Measurements from ENCODE around the gene KCNK3.
"Not testable (repeated sequence)": the region's sequence is repeated elsewhere in the genome, so short reads cannot be mapped to it uniquely, and the experiment has no call there.

KCNK3 gene

DNA sequence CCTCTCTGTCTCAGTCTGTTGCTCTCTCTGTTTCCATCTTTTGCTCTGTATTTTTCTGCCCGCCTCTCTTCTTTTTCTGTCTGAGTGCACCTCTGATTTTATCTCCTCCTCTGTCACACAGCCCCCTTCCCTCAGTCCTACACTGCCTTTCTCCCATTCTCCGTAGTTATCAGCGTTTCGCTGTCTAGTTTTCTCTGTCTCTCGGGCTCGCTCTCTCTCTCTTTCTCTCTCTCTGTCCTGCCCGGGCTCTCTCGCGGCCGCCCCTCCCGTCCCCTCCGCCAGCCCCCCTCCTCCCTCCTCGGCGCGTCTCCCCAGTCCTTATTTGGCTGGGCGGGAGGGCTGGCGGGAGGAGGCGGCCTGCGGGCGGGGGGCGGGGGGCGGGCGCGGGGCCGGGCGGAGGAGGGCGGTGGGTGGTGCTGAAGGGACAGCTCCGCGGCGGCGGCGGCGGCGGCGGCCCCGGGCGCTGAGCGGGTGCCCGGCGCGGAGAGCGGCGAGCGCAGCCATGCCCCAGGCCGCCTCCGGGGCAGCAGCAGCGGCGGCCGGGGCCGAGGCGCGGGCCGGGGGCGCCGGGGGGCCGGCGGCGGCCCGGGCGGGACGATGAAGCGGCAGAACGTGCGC is at the start of gene KCNK3:
KCNK3 (plus strand) TSS at position 444 of the 618 bp plus-strand sequence; CDS start at position 598, 154 bp downstream.
- in situ Hi-C loops (cut with HindIII; ENCODE audit: low sequenced_read_pairs) = no loop called here

GRCh38 chr2:26644188-26644835 is 48.2 kb upstream of the KCNK3 start:
- in situ Hi-C loops (cut with HindIII; ENCODE audit: low sequenced_read_pairs) = no loop called here

GRCh38 chr2:26645762-26646161 is 46.8 kb upstream of the KCNK3 start:
- in situ Hi-C loops (cut with HindIII; ENCODE audit: low sequenced_read_pairs) = no loop called here

- in situ Hi-C loops (cut with HindIII; ENCODE audit: low sequenced_read_pairs) = no loop called here
These were observed 45.4 kb upstream of the KCNK3 start for GRCh38 chr2:26646986-26647672.

DNA sequence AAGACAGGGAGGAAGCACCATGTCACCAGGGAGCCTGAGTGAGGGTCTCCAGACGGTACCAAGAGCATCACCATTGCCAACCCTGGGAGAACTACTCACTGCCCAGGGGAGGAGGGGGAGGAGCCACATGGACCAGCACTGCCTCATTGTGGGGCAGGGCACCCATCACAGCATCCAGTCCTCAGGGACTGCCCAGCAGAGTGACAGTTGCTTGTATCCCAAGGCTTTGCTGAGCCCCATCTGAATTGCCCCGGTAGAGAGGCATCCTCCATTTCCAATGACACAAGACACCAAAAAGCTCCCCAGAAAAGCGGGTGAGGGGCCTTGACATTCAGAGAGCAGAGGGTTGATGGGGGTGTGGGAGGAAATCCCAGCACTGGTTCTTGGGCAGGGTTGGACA is 44.5 kb upstream of the KCNK3 start:
- in situ Hi-C loops (cut with HindIII; ENCODE audit: low sequenced_read_pairs) = no loop called here

GRCh38 chr2:26648516-26648915 is 44.0 kb upstream of the KCNK3 start:
- in situ Hi-C loops (cut with HindIII; ENCODE audit: low sequenced_read_pairs) = no loop called here

DNA sequence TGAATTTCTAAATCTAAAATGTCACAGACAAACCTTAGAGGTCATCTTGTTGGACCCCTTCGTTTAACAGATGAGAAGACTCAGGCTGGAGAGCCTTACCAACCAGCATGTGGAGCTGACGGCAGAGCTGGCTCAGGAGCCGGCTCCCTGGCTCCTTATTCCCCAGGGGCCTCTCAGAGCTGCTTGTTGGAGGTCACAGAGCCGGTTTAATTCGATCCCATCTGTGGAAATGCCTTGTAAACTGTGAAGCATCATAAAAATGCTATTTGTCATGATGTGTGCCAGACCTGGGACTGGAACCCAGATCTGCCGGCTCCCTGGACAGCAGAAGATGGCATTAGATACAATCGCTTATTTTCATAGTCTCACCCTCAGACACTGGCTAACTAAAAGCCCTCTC is 43.2 kb upstream of the KCNK3 start:
- in situ Hi-C loops (cut with HindIII; ENCODE audit: low sequenced_read_pairs) = no loop called here

DNA sequence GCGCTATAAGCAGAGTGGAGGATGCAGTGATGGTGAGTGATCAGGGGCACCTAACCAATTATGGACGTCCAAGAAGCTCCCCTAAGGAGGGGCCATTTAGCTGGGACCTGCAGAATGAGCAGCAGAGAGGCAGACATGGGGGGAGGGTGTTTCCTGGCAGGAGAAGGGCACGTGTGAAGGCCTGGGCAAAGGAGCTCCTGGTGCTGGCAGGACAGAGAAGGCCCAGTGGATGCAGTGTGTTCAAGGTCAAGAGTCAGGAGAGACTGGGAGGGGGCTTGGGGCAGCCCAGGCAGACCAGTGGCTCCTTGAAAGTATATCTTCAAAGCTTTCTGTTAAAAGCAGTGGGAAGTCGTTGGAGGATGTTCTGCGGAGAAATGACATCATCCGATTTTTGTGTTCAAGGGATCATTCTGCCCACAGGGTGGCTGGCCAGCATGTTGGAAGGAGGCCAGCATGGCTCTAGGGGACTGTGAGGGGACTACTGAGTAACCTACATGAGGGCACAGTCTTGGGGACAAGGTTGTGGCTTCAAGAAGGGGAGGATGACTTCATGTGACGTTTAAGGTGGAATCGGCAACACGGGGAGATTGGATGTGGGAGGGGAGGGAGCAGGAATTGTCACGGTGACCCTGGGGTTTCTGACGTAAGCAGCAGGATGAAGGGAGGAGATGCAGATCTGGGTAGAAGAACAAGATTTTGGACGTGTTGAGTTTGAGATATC is 42.4 kb upstream of the KCNK3 start:
- in situ Hi-C loops (cut with HindIII; ENCODE audit: low sequenced_read_pairs) = no loop called here

GRCh38 chr2:26650713-26651469 is 41.6 kb upstream of the KCNK3 start:
- in situ Hi-C loops (cut with HindIII; ENCODE audit: low sequenced_read_pairs) = no loop called here

DNA sequence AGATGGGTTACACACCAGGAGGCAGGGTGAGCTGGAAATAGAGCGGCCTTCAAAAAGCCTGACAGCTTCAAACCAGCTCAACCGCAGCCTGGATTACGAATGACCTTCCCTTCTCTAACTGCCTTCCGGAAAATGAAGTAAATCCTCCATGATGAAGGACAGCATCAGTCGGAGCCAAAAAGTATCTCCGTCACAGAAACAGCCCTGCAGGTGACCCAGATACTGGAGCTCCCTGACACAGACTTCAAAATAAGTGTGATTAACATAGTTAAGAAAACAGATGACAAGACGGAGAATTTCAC is 41.1 kb upstream of the KCNK3 start:
- in situ Hi-C loops (cut with HindIII; ENCODE audit: low sequenced_read_pairs) = no loop called here

DNA sequence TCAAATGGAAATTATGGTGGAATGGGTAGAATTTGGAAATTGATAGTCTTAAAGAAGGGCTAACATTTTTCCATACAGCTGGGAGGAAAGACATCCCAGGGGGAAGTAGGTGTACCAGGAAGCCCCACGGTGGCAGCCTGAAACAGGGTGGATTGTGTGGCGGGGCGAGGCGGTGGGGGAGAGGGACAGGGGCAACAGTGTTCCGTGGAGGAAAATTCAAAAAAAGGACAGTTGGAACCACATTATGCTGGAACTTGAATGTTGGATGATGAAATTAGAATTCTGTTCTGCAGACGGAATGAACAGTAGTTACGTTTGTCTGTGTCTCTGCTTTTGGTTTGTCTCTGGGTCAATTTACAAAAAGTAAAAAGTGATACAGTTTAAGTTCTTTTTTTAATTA is 40.7 kb upstream of the KCNK3 start:
- in situ Hi-C loops (cut with HindIII; ENCODE audit: low sequenced_read_pairs) = no loop called here

GRCh38 chr2:26652361-26653041 is 40.0 kb upstream of the KCNK3 start:
- in situ Hi-C loops (cut with HindIII; ENCODE audit: low sequenced_read_pairs) = no loop called here

- in situ Hi-C loops (cut with HindIII; ENCODE audit: low sequenced_read_pairs) = no loop called here
These were observed 39.1 kb upstream of the KCNK3 start for GRCh38 chr2:26653207-26654060.

DNA sequence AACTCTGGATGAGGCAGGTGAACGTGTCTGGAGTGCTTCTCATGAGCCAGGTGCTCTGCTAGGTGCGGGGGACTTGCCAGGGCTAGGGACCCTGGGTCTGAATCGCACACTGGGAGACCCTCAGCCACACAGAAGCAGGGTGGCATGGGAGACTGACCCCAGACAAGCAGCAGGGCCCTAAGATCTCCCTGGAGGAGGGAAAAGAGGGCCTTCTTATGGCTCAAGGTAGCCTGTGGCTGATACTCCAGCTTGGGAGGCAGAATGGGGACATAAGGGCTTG is 38.5 kb upstream of the KCNK3 start:
- in situ Hi-C loops (cut with HindIII; ENCODE audit: low sequenced_read_pairs) = no loop called here

DNA sequence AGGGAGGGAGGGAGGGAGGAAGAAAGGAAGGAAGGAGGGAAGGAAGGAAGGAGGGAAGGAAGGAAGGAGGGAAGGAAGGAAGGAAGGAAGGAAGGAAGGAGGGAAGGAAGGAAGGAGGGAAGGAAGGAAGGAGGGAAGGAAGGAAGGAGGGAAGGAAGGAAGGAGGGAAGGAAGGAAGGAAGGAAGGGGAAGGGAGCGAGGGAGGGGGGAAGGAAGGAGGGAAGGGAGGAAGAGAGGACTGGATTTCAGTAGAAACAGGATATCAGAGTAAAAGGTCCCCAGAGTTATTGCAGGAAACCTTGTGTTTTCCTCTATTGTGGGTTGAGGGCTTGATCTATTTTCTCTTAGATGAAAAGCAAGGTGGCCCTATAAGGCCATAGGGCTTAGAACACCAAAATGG is 37.4 kb upstream of the KCNK3 start:
- in situ Hi-C loops (cut with HindIII; ENCODE audit: low sequenced_read_pairs) = not testable (repeated sequence)

- in situ Hi-C loops (cut with HindIII; ENCODE audit: low sequenced_read_pairs) = no loop called here
These were observed 36.8 kb upstream of the KCNK3 start for GRCh38 chr2:26655611-26656195.

DNA sequence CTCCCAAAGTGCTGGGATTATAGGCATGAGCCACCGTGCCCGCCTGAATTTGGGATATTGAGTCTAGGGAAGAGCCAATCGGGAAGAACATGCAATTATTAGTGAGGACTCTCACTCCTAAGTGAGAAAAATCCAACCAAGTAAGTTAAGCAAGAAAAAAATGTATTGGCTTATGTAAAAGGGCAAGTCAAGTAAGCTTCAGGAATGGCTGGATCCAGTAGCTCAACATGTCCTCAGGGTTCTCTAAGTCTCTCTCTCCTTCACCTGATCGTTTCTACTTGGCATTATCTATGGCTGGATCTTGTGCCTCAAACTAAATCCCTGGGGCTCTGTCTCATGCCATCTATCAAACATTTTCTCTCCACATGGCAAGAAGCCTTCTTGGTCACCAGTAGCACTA is 35.3 kb upstream of the KCNK3 start:
- in situ Hi-C loops (cut with HindIII; ENCODE audit: low sequenced_read_pairs) = no loop called here

DNA sequence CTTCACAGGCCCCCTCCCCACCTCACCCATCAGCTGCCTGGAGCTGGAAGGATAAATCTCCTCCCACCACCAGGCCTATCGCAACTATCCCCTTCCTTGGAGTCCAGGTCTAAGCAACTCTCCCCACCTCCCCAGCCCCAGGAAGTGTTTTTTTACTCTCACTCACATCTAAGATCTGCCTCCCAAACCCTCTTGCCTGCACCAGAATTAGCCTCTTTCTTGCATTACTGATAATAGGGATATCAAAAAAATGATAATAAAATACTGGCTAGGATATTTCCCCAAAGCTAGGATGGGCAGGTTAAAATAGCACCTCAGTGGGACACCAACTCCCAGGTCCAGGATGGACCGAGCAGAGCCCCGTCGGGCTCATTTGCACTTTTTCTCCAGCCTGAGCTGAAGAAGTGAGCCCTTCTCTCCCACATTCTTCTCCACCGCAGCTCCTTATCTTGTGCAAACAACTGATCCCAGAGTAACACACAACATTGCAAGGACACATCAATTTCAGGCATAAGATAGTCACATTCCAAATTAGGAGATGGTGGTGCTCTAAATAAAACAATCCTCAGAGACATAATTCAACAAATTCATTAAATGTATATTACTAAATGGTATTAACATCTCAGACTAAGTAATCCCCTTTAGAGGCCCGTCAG is 33.7 kb upstream of the KCNK3 start:
- in situ Hi-C loops (cut with HindIII; ENCODE audit: low sequenced_read_pairs) = no loop called here

DNA sequence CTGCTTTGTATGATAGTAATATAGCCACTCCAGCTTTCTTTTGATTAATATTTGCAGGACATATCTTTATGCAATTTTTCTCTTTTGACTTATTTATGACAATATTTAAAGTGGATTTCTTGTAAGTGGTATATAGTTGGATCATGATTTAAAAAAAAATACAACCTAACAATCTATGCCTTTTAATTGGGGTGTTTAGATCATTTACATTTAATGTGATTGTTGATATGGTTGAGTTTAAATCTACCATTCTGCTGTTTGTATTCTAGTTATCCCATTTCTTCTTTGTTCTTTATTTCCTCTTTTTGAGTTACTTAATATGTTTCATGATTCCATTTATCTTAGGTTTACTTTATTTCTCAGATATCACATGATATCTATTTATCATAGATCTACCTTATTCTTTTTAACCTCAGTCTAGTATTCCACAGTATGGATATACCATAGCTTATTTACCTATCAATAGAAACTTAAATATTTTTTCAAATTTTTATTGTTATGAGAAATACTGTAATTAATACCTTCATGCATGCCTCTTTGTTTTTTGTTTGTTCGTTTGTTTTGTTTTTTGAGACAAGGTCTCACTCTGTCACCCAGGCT is 32.1 kb upstream of the KCNK3 start:
- in situ Hi-C loops (cut with HindIII; ENCODE audit: low sequenced_read_pairs) = no loop called here

Measured in DLD1 (cell line).